Epithelial cell of esophagus (primary cell): ENCODE results near the gene ABHD17A.

Experiments used
- DNase-seq: peaks from one replicate; pipeline ENCODE4 v3.0.0; 2010; ENCODE audit warnings: low read depth
- H3K4me3 ChIP-seq: 2 replicates; pipeline ENCODE4 v1.5.1; 2011; ENCODE audit warnings: mild to moderate bottlenecking, low read length, control low read depth
- CTCF ChIP-seq: IDR thresholded peaks from 2 replicates; pipeline ENCODE4 v1.5.1; 2011; ENCODE audit warnings: low read depth, mild to moderate bottlenecking, low read length, control low read depth, inconsistent platforms; ENCODE audit not compliant: insufficient read depth; ENCODE audit errors: missing control alignments

ABHD17A gene

GRCh38 chr19:1849886-1850398 is 35.4 kb downstream of the ABHD17A start:
- DNase-seq = no peak
- TF ChIP-seq CTCF = no peak
- no peak overlapping the region for H3K4me3 ChIP-seq

- TF ChIP-seq CTCF = no peak
- no peak overlapping the region for H3K4me3 ChIP-seq
- DNase-seq = no peak
Observed at GRCh38 chr19:1849132-1849474, 36.2 kb downstream of the ABHD17A start.

- H3K4me3 ChIP-seq = peak within 1 kb of the TSS; percentile 89
- DNase-seq = peak; percentile 93
- TF ChIP-seq CTCF = peak; percentile 88
Observed at GRCh38 chr19:1848399-1849131, 36.7 kb downstream of the ABHD17A start, which contains the start of gene REXO1. TSS of gene REXO1 (minus strand) at chr19:1848483. CDS start at chr19:1848358, 125 bp downstream.

- TF ChIP-seq CTCF = no peak
- peak overlapping the region; percentile 89 for H3K4me3 ChIP-seq
- peak; percentile 57 for DNase-seq
Observed at GRCh38 chr19:1847684-1848398, 37.5 kb downstream of the ABHD17A start.

- no peak for DNase-seq
- no peak for TF ChIP-seq CTCF
- peak overlapping the region; percentile 89 for H3K4me3 ChIP-seq
Observed at GRCh38 chr19:1847348-1847683, 38.0 kb downstream of the ABHD17A start.

GRCh38 chr19:1846517-1847204 is 38.6 kb downstream of the ABHD17A start:
- no peak for TF ChIP-seq CTCF
- DNase-seq = no peak
- H3K4me3 ChIP-seq = peak overlapping the region; percentile 89
